ENCODE results near the gene IRF5. TPM values are rescaled to one million over a fixed set of nuclear protein-coding genes. Genes with fewer than 3 reads are reported as not detected.
"Not testable (repeated sequence)": the region's sequence is repeated elsewhere in the genome, so short reads cannot be mapped to it uniquely, and the experiment has no call there.

Gene IRF5
- total RNA-seq, 1 experiment from 2014 or later: 0.74 TPM

DNA sequence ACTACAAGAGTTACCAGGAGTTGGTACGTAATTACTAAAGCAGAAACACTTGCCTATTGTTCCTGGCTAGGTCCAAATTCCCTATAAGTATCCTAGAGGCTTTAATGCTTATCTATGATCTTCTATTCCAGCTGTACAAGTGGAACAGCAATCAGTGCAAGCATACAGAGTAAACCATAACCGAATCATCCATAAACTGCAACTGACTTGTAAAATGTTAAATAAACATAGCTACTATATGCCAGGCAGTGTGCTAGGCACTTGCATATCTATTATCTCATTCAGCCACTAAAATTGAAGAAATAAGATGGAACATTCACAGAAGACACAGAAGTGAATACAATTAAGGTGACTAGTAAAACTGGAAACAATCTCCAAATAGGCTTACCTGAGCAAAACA, 55.7 kb downstream of the IRF5 start:
- Histone ChIP-seq H2BK15ac (ENCODE audit: low read depth, low read length) (no peak overlapping the region), H3K14ac (ENCODE audit: insufficient read depth, low read length) (no peak overlapping the region), H3K18ac (ENCODE audit: insufficient read length, low read depth, low read length) (no peak overlapping the region), H2BK120ac (ENCODE audit: low read depth, low read length, poor library complexity, severe bottlenecking) (no peak overlapping the region), H4K20me1 (ENCODE audit: control insufficient read depth, insufficient read depth, insufficient read length) (no peaks in the 10 kb centered on the region), H2AFZ (ENCODE audit: low read length) (no peak overlapping the region), H2AK5ac (ENCODE audit: insufficient read length, low read length) (no peak overlapping the region), H3K23me2 (ENCODE audit: insufficient read length, low read depth, low read length, poor library complexity, severe bottlenecking) (no peaks in the 10 kb centered on the region), H3K27me3 (ENCODE audit: insufficient read depth, low read length) (no peaks in the 10 kb centered on the region), H3K23ac (ENCODE audit: insufficient read length, low read depth, low read length) (no peak overlapping the region), H4K5ac (ENCODE audit: insufficient read length, low read depth, low read length) (no peak overlapping the region), H3K4me1 (ENCODE audit: insufficient read depth, low read length) (no peaks in the 10 kb centered on the region), H4K91ac (ENCODE audit: insufficient read length, low read depth, low read length) (no peak overlapping the region), H3K4ac (ENCODE audit: low read depth, low read length) (no peak overlapping the region), H2BK20ac (ENCODE audit: low read depth, low read length, poor library complexity, severe bottlenecking) (no peak overlapping the region), H3K27ac (ENCODE audit: insufficient read length, low read depth, low read length) (no peak overlapping the region), H3K79me2 (ENCODE audit: insufficient read depth, low read length) (no peaks in the 10 kb centered on the region), H3K9ac (ENCODE audit: extremely low read depth, insufficient read length, low read length) (no peak overlapping the region), H3K4me2 (ENCODE audit: insufficient read depth, insufficient read length, low read length) (no peak overlapping the region), H3K9me3 (ENCODE audit: control insufficient read depth, low read depth, low read length) (no peaks in the 10 kb centered on the region), H2BK12ac (ENCODE audit: insufficient read length, low read depth, low read length) (no peak overlapping the region), H3K56ac (ENCODE audit: insufficient read length, low read depth, low read length) (no peak overlapping the region), H4K8ac (replicated peaks; ENCODE audit: insufficient read length, low read depth, low read length) (no peak overlapping the region), H2BK5ac (ENCODE audit: insufficient read length, low read length) (no peak overlapping the region), H3K79me1 (ENCODE audit: insufficient read depth, low read depth, low read length, poor library complexity, severe bottlenecking) (no peaks in the 10 kb centered on the region), H3T11ph (ENCODE audit: low read length) (no peak overlapping the region)
- Mint-ChIP-seq H3K4me1 (no peaks in the 10 kb centered on the region), H3K36me3 (ENCODE audit: insufficient read depth in 1 of 3, low read depth in 3 of 3) (peaks cover 8 to 53% (median 49%) of the 10 kb centered on the region in 3 experiments; a peak in 6 of 7 replicates), H3K27ac (no peak overlapping the region), H3K9me3 (no peaks in the 10 kb centered on the region), H3K4me3 (no peak overlapping the region), H3K27me3 (ENCODE audit: low read depth) (no peaks in the 10 kb centered on the region)
- WGBS (ENCODE audit: extremely low coverage, insufficient read length, low lambda C conversion rate): no CpG with 5 or more reads among the region's 2 CpGs
- no peak for DNase-seq
- no peak for TF ChIP-seq CTCF (conservative IDR thresholded peaks at IDR 0.05)

- H4K5ac ChIP-seq (ENCODE audit: insufficient read length, low read depth, low read length); H3K79me2 ChIP-seq (ENCODE audit: insufficient read depth, low read length); H3K4me1 Mint-ChIP-seq; H4K91ac ChIP-seq (ENCODE audit: insufficient read length, low read depth, low read length); H3K4me2 ChIP-seq (ENCODE audit: insufficient read depth, insufficient read length, low read length); H2BK20ac ChIP-seq (ENCODE audit: low read depth, low read length, poor library complexity, severe bottlenecking); H2BK5ac ChIP-seq (ENCODE audit: insufficient read length, low read length); H3K23ac ChIP-seq (ENCODE audit: insufficient read length, low read depth, low read length); H2AFZ ChIP-seq (ENCODE audit: low read length); H3K79me1 ChIP-seq (ENCODE audit: insufficient read depth, low read depth, low read length, poor library complexity, severe bottlenecking); H2BK12ac ChIP-seq (ENCODE audit: insufficient read length, low read depth, low read length); H3K56ac ChIP-seq (ENCODE audit: insufficient read length, low read depth, low read length); H3K27me3 Mint-ChIP-seq (ENCODE audit: low read depth); H3K4ac ChIP-seq (ENCODE audit: low read depth, low read length); H3K9me3 Mint-ChIP-seq; H2AK5ac ChIP-seq (ENCODE audit: insufficient read length, low read length); H3K9ac ChIP-seq (ENCODE audit: extremely low read depth, insufficient read length, low read length); H3K4me1 ChIP-seq (ENCODE audit: insufficient read depth, low read length); H3K18ac ChIP-seq (ENCODE audit: insufficient read length, low read depth, low read length); H4K8ac ChIP-seq (replicated peaks; ENCODE audit: insufficient read length, low read depth, low read length); H3K27me3 ChIP-seq (ENCODE audit: insufficient read depth, low read length); H2BK120ac ChIP-seq (ENCODE audit: low read depth, low read length, poor library complexity, severe bottlenecking); H3K9me3 ChIP-seq (ENCODE audit: control insufficient read depth, low read depth, low read length); H3K14ac ChIP-seq (ENCODE audit: insufficient read depth, low read length); H3T11ph ChIP-seq (ENCODE audit: low read length); H3K23me2 ChIP-seq (ENCODE audit: insufficient read length, low read depth, low read length, poor library complexity, severe bottlenecking); DNase-seq; H2BK15ac ChIP-seq (ENCODE audit: low read depth, low read length); H3K27ac ChIP-seq (ENCODE audit: insufficient read length, low read depth, low read length); H3K4me3 Mint-ChIP-seq; H4K20me1 ChIP-seq (ENCODE audit: control insufficient read depth, insufficient read depth, insufficient read length): not testable (repeated sequence)
- Mint-ChIP-seq H3K27ac (peak overlapping the region in 1 of 3 experiments; percentile 72; a peak in 2 of 7 replicates), H3K36me3 (ENCODE audit: insufficient read depth in 1 of 3, low read depth in 3 of 3) (peaks cover 12 to 50% (median 49%) of the 10 kb centered on the region in 3 experiments; a peak in 6 of 7 replicates)
- WGBS (ENCODE audit: extremely low coverage, insufficient read length, low lambda C conversion rate): no CpG with 5 or more reads among the region's 8 CpGs
Measured at GRCh38 chr7:128994560-128994959, 56.8 kb downstream of the IRF5 start.

All from H9 (cell line).